ENCODE results near the gene ATP9B. TPM values are rescaled to one million over a fixed set of nuclear protein-coding genes. Genes with fewer than 3 reads are reported as not detected.

Gene ATP9B
- total RNA-seq, 1 experiment from 2014 or later = 25.6 TPM

DNA sequence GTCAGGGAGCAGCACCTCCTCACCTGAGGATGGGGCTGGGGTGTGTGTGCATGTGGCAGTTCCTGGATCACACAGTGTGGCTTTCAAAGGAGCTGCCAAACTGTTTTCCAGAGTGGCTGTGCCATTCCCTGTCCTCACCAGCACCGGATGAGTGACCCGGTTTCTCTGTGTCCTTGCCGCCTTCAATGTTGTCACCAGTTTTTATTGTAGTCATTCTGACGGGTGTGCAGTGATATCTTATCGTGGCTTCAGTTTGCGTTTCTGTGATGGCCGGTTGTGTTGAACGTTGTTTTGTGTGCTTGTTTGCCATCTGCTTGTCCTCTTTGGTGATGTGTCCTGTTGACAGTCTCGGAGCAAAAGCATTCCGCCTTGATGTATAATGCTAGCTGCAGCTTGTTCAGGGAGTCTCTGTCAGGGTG, 108.9 kb downstream of the ATP9B start:
- H3K36me3 Mint-ChIP-seq (ENCODE audit: insufficient read depth, unreplicated experiment) = no peaks in the 10 kb centered on the region
- H3K27ac Mint-ChIP-seq (ENCODE audit: unreplicated experiment) = no peak overlapping the region
- TF ChIP-seq, protein P1, sequence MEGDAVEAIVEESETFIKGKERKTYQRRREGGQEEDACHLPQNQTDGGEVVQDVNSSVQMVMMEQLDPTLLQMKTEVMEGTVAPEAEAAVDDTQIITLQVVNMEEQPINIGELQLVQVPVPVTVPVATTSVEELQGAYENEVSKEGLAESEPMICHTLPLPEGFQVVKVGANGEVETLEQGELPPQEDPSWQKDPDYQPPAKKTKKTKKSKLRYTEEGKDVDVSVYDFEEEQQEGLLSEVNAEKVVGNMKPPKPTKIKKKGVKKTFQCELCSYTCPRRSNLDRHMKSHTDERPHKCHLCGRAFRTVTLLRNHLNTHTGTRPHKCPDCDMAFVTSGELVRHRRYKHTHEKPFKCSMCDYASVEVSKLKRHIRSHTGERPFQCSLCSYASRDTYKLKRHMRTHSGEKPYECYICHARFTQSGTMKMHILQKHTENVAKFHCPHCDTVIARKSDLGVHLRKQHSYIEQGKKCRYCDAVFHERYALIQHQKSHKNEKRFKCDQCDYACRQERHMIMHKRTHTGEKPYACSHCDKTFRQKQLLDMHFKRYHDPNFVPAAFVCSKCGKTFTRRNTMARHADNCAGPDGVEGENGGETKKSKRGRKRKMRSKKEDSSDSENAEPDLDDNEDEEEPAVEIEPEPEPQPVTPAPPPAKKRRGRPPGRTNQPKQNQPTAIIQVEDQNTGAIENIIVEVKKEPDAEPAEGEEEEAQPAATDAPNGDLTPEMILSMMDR (IDR thresholded peaks at IDR 0.05; ENCODE audit: unreplicated experiment) = no peak
- intact Hi-C loops (cut with micrococcal nuclease; ENCODE audit: unreplicated experiment) = no loop called here
- CTCF ChIA-PET = no interaction called here
- no peaks in the 10 kb centered on the region for H3K27me3 Mint-ChIP-seq (ENCODE audit: unreplicated experiment)
- BruUV-seq (replicated peaks) = no TSS peak
- no peaks in the 10 kb centered on the region for H3K4me1 Mint-ChIP-seq (ENCODE audit: low read depth, unreplicated experiment)
- no peaks in the 10 kb centered on the region for H3K9me3 Mint-ChIP-seq (ENCODE audit: low read depth, unreplicated experiment)
- no peak overlapping the region for H3K4me3 Mint-ChIP-seq (ENCODE audit: low read depth, unreplicated experiment)
- no peak for DNase-seq

DNA sequence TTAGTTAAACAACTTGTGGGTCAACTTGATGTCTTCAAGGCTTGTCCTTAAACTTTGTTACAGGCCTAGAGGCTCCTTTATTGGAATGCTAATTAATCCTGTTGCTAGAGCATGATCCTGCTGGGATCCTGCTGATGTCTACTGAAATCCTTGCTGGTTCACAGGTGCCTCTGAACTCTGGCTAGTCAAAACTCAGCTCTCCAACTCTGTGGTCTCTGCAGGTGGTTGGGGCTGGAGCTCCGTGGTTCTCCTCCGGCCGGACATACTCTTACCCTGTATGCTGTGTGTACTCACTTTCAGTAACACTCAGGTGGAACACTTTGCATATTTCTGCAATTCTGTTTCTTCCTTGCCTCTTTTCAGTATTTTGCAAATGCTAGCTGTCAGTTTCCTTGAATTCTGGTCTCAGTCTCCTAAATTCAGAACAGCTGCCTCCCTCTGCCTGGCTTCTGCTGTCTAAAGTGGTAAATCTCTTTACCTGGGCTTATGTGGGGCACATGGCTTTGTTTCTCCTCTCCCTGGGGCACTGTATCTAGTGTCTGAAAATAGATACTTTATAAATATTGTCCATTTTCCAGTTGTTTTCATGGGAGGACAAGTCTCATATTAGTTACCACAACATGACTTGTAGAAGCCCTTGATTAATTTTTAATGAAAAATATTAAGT, 113.0 kb downstream of the ATP9B start:
- DNase-seq = no peak
- intact Hi-C loops (cut with micrococcal nuclease; ENCODE audit: unreplicated experiment) = no loop called here
- no peak overlapping the region for H3K4me3 Mint-ChIP-seq (ENCODE audit: low read depth, unreplicated experiment)
- H3K4me1 Mint-ChIP-seq (ENCODE audit: low read depth, unreplicated experiment) = no peaks in the 10 kb centered on the region
- CTCF ChIA-PET = interaction anchor here (0.6 kb wide), 1 partner anchor 118 kb away, joined by 4 read pairs; no protein-coding TSS in a partner anchor
- H3K27me3 Mint-ChIP-seq (ENCODE audit: unreplicated experiment) = no peaks in the 10 kb centered on the region
- H3K27ac Mint-ChIP-seq (ENCODE audit: unreplicated experiment) = no peak overlapping the region
- BruUV-seq (replicated peaks) = no TSS peak
- no peaks in the 10 kb centered on the region for H3K36me3 Mint-ChIP-seq (ENCODE audit: insufficient read depth, unreplicated experiment)
- no peaks in the 10 kb centered on the region for H3K9me3 Mint-ChIP-seq (ENCODE audit: low read depth, unreplicated experiment)
- TF ChIP-seq, protein P1 (IDR thresholded peaks at IDR 0.05; ENCODE audit: unreplicated experiment) = no peak

DNA sequence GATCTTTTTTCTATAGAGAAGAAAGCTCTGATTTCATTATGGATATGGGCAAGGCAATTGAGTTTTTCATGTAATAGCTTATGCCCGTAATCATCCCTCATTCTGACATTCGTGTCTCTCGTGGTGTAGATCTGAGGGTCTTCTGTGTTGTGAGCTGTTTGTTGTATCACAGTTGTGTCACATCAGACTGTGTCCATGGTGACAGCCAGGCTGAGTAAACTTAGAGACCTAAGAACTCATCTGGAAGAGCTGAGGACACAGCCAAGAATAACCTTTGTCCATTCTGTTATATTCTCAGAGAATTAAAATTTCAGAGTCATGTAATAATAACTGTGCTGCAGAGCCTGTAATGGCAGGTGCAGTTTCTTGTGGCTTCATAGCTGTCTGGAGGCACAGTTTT, 116.5 kb downstream of the ATP9B start:
- DNase-seq = no peak

DNA sequence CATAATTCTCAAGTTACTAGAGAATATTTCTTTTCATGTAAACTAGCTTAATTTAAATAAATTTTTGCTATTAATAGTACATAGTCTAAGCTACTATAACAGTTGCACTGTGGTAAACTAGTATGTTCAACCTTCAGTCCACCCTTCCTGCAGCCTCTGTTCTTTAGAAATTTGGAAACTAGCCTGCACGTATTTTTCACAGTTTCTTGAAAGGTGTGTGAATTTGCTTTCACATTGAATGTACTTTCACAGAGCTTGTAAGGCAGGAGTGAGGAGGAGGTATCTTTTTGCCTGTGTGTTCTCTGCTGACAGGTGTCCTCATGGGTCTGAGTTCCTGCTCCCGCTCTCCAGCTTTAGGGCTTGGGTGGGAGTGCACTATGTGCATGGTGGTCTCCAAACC, 117.5 kb downstream of the ATP9B start:
- no TSS peak for BruUV-seq (replicated peaks)
- no peak for DNase-seq
- H3K36me3 Mint-ChIP-seq (ENCODE audit: insufficient read depth, unreplicated experiment) = no peaks in the 10 kb centered on the region
- TF ChIP-seq, protein P1 (IDR thresholded peaks at IDR 0.05; ENCODE audit: unreplicated experiment) = no peak
- H3K27ac Mint-ChIP-seq (ENCODE audit: unreplicated experiment) = no peak overlapping the region
- intact Hi-C loops (cut with micrococcal nuclease; ENCODE audit: unreplicated experiment) = no loop called here
- H3K4me1 Mint-ChIP-seq (ENCODE audit: low read depth, unreplicated experiment) = no peaks in the 10 kb centered on the region
- no peaks in the 10 kb centered on the region for H3K27me3 Mint-ChIP-seq (ENCODE audit: unreplicated experiment)
- H3K4me3 Mint-ChIP-seq (ENCODE audit: low read depth, unreplicated experiment) = no peak overlapping the region
- H3K9me3 Mint-ChIP-seq (ENCODE audit: low read depth, unreplicated experiment) = no peaks in the 10 kb centered on the region
- CTCF ChIA-PET = no interaction called here

More for the DNA sequence above, 116.5 kb downstream of the ATP9B start:
- Mint-ChIP-seq H3K9me3 (ENCODE audit: low read depth, unreplicated experiment) (no peaks in the 10 kb centered on the region), H3K27ac (ENCODE audit: unreplicated experiment) (no peak overlapping the region), H3K4me3 (ENCODE audit: low read depth, unreplicated experiment) (no peak overlapping the region), H3K27me3 (ENCODE audit: unreplicated experiment) (no peaks in the 10 kb centered on the region), H3K36me3 (ENCODE audit: insufficient read depth, unreplicated experiment) (no peaks in the 10 kb centered on the region), H3K4me1 (ENCODE audit: low read depth, unreplicated experiment) (no peaks in the 10 kb centered on the region)
- TF ChIP-seq, protein P1 (IDR thresholded peaks at IDR 0.05; ENCODE audit: unreplicated experiment) = no peak
- BruUV-seq (replicated peaks) = no TSS peak
- CTCF ChIA-PET = no interaction called here
- intact Hi-C loops (cut with micrococcal nuclease; ENCODE audit: unreplicated experiment) = no loop called here
